HG03439 (cell line): Measurements from ENCODE around the gene KRT71.

Source experiments
- ATAC-seq: cut with Tn5 transposase; IDR thresholded peaks from one replicate; pipeline ENCODE4 v1.9.1; 2021; ENCODE audit warnings: mild to moderate bottlenecking, moderate library complexity; ENCODE audit not compliant: unreplicated experiment

KRT71 gene

DNA sequence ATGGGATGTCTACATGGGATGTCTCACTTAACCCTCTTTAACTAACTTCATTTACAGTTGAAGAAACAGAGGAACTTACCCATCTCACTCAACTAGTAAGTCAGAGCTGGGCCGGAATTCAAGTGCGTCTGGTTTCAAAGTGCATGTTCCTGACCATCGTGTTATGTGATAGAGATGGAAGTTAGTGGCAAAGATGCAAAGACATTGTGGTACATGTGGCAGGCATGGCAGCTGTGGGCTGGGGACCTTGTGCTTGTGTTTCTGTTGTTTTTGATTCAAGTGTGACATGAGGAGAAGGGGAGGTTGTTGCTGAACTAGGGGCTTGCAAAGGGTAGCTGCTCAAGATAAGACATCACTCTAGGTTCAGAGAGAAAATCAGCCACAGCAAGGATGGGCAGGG, 23.0 kb upstream of the KRT71 start:
- ATAC-seq = no peak

DNA sequence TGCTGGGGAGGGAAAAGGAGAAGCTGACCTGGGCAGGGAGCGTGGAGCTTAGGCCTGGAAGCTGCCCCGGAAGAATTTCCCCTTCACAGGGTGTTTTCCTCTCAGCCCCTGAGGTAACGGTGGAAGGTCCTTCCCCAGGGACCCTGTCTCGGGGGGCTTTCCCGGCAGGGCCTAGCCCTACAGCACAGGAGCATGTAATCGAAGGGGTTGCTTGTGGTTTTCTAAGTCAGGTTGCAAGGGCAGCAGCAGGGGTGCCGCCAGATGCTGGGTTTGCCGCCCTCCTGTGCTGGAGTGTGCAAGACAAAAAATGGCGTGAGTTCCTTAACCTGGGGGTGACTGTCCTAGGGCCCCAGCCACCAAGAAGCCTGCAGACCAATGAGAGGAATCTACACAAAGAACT, 22.3 kb upstream of the KRT71 start:
- no peak for ATAC-seq

DNA sequence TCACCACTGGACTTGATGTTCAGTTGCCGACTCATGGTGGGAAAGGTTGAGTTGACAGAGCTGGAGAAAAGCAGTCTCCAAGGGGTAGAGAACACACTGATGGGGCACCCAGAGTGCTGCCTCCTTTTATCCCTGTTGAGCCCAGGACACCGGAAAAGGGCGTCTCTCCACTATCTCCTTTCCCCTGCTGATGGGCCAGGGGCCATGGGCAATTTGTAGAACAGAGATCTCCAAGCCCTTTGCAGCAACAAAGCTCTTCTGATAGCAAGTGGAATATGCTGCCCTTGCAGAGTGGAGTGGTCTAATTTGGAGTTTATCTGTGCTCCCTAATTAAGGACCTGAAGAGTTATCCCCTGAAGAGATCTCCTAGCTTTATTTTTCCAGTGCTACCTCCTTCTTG, 20.8 kb upstream of the KRT71 start, which contains the start of gene KRT74:
Gene KRT74, minus strand, starts transcription at position 101 of the 400 bp plus-strand sequence. Its CDS starts 66 bp downstream, at position 35.
- ATAC-seq = no peak

DNA sequence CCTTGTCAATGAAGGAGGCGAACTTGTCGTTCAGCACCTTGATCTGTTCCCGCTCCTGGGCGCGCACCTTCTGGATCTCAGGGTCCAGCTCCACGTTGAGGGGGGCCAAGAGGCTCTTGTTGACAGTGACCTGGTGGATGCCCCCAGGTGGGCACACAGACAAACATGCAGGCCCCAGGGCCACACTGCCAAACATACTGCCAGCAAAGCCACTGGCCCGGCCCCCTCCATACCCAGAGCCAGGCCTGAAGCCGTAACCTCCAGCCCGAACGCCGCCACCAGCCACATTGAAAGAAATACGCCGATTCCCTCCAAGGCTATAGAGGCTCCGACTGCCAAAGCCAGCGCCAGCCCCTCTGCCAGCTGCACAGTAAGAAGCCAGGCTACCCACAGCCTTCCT, 20.4 kb upstream of the KRT71 start:
- ATAC-seq = no peak

DNA sequence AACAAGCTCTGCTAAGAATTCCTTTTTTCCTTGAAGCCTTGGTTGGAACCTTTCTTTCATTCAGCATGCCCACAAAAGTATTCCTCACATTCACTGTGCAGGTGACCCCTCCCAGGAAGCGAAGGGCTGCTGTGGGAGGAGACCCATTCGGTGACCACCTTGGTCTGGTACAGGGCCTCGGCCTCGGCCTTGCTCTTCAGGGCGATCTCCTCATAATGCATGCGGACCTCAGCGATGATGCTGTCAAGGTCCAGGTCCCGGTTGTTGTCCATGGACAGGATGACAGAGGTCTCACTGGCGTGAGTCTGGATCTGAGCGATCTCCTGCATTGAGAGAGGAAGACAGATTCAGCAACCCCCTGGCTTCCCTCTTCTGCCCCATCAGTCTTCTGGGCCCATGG, 17.6 kb upstream of the KRT71 start:
- no peak for ATAC-seq

DNA sequence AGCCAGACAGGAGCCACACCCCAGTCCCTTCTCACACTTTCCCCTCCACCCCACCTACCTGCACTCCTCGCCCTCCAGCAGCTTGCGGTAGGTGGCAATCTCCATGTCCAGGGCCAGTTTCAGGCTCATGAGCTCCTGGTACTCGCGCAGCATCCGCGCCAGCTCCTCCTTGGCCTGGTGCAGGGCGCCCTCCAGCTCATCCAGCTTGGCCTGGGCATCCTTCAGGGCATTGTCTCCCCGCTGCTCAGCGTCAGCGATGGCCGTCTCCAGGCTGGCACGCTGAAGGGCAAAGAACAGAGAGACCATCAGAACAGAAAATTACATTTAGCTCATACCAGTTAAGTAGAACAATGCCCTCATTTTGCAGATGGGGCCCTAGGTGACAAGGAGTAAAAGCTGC, 15.2 kb upstream of the KRT71 start:
- no peak for ATAC-seq

DNA sequence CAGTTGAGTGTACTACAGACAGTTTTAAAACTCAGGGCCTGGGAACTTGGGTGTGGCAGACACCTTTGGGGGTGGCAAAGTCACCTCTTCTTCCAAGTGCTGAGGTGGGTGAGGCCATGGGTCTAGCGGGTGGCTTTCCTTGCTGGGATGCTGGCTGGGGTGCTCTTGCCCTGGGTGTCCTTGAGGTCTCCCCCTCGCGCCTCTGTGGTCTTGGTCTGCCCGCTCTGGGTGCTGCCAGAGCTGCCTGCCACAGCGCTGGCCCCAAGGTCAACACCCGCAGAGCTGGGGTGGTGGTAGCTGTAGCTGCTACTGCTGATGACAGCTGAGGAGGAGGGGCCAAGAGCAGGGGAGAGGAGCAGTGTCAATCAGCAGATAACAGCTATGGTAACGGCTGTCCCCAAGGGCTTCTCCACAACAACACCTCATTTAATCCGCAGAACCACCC, 13.9 kb upstream of the KRT71 start:
- ATAC-seq = no peak

DNA sequence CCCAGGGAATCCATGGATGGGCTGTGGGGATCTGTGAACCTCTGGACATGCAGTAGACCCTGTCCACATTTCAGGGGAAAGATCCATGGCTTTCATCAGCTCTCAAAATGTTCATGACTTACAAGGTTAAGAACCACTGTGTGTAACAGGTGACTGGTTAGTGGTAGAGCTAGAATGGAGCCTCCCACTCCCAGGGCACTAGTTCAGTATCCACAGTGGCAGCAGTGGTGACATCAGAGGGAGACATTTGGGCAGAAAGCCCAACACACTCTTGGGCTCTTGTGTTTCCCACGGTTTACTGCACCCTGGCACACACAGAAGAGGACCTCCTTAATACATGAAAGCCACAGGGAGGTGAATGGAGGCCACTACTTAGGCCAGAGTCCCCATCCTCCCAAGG, 11.6 kb upstream of the KRT71 start:
- no peak for ATAC-seq

DNA sequence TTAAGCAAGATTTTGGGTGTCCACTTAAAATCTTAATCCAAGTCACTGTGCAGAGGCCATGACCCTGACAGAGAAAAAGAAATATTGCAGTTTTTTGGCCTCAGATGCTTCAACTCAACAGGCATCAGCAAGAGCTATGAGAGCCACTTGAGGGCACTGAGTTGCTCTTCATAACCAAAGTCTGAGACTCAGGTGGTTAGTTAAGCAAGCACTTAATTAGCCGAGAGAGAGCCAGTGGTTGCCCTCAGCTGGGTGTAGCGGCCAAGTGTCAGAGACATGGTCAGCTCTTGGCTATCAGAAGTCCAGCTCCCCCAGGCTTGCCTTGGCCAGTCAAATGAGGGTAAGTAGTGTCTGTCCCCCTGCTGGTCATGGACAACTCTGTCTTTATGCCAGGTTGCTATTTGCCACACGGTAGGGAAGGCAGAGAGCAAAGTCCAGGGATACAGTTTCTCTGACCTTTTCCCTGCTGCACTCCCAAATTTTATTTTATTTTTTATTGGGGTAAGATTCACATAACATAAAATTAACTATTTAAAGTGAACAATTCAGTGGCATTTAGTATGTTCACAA, 9.0 kb upstream of the KRT71 start:
- ATAC-seq = no peak

DNA sequence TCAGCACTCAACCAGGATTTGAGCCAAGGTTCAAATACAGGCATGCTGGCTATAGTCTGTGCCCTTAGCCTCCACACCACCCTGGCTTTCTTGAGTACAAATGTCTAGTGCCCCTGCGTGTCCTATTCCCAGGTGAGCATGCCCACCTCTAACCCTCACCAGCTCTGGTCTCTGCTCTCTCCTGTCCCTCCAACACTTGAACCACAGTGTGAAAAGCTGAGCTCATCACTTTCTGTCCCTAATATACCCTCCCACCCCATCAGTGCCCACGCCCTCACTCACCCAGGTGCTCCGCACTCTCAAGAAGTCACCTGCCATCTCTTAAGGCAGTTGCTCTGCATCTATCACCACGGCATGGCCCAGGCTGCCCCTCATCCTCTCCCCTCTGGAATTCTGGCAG, 7.0 kb upstream of the KRT71 start:
- no peak for ATAC-seq

DNA sequence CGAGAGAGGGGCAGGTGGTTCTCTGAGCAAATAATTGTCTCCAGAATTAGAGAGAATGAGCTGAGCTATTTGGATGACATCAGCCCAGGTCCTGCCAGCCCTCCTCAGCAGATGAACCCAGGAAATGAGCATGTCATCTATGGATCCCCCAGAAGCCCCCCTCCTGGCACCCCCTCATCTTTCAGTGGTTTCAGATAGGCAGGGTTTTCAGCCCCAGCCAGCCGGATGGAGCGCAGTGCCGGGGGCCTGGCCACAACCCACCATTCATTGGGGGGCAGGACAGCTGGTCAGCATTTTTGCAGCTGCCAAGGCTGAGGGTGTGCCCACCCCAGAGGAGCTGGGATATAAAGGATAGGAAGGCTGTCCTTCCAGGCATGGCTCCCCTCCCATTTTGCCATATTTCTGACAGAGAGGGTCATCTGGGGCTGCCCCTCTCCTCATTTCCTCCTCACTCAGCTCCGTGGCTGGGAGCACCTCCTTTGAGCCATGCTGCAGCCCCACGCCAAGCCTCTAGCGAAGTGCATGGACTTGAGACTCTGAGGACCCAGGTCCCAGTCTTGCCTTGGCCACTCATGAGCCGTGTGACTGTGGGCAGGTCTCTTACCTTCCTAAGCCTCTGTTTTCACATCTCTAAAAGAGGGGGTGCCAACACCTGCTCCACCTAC, 6.0 kb upstream of the KRT71 start:
- ATAC-seq = no peak

DNA sequence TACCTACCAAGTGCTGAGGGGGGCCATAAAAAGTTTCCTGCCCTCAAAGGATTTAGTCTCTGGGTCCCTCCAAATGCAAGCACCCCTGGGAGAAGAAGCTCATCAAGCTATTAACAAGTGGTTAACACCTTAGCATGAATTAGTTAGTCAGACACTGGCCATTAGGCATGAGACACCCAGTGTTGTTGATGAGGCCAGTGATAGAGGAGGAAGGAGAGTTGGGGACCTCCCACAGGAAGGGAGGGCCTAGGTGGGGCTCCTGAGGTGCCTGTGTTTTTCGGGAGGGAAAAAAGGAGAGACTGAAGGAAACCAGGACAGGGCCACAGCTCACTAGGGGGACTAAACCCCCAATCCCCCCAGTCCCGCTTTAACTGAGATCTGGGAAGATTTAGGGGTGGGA, 4.5 kb upstream of the KRT71 start:
- no peak for ATAC-seq

DNA sequence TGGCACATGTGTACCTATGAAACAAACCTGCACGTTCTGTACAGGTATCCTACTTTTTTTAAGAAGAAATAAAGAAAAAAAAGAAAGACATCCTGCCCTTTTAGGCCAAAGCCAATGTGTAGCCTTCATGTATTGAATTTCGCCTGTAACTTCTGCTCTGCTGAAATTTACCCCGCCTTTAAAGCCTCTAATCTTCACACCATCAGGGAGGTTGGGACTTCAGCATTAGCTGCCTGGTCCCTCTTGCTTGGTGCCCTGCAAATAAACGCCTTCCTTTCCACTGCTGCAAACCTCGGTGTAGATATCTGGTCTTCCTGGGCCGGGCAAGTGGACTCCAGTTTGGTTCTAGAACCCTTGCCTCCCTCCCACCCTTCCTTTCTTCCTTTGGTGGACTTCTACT, 2.6 kb upstream of the KRT71 start:
- ATAC-seq = no peak

DNA sequence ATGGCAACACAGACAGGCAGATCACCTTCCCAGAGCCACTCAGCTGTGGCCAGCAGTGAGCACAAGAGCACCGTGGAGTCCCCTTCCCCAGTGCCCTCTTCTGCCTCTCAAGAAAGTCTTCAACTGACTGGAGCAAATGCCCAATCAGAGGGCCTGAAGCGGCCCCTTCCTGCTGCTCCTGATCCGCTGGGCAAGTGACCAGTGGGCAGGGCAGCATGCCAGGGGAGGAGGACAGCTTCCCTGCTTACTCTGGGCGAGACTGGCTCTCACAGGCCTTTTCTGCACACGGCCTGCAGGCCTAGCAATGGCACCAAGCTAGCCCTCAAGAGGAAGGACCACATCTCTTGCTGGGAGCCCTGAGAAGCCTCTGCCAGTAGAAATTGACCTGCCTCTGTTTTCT, 890 bp downstream of the KRT71 start:
- no peak for ATAC-seq

DNA sequence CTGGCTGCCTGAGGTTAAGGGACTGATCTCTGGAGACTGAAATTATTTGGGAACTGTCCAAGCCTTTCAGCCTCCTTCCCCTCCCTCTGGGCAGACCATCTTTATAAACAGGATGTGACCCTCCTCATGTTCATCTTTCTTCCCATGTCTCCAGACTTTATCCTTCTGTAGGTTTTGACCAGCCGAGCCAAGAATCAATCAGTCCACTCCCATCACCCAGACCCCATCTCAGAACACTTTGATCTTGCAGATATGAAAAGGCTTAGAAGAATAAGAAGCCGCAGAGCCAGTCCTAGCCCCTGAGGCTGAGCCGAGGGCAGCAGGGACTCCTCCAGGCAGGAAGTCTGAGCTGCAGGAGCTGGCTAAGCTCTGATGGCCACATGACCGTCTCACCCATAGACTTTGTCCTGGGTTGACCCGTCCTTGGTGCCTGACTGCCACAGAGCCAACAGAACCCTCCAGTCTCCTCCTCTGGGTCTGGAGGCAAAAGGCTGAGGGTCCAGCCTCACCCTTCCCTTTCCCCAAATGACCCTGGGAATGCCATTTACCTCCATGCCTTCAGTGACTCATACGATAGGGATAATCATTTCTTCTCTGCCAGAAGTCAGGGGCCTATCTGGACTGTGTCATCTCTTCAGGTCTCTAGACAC, 1.6 kb downstream of the KRT71 start:
- no peak for ATAC-seq

DNA sequence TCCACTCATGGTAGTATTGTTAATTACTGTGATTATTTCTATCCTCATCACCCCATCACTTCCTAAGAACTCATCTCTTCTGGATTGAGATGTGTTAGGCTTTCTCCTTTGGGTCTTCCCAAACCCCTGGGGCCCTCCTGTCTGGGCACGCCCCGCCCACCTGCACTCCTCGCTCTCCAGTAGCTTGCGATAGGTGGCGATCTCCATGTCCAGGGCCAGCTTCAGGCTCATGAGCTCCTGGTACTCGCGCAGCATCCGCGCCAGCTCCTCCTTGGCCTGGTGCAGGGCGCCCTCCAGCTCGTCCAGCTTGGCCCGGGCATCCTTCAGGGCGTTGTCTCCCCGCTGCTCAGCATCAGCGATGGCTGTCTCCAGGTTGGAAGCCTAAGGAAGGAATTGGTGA, 6.8 kb downstream of the KRT71 start:
- no peak for ATAC-seq

DNA sequence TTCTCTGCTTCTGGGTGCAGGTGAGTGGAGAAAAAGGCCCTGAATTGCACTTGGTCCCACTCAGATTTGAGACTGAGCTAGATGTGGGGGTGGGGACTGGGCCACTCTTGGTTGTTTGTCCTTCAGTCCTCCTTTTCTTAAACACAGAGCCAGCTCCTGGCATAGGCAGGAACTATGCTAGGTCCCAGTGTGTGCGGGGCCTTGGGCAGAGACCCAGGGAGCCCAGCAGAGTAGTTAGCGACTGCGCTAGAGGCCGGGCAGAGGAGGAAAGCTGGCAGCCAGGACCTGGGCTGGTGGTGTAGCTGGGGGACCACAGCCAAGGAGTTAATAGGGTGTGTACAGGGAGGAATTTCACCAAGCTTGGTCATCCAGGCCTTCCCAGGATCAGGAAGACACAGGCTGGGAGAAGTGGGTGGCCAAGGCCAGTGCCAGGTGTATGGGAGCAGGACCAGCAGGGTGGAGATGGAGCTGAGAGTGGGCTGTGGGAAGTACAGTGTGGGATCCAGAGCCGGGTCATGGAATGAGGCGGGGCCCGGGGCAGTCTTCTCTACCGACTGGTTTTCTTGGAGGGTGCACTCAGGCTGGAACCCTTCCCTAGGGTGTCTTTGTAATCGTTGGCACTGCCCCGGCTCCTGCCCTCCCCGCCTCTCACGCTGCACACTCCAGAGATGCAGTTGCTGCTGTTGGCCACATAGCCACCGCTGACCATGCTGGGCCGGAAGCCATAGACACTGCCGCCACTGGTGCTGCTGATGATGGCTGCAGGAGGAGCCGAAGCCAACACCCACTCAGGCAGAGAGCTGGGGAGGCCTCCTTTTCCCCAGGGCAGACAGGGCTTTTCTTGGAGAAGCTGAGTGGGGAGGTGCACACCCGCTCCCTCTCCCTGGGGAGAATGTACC, 8.7 kb downstream of the KRT71 start:
- ATAC-seq = no peak

DNA sequence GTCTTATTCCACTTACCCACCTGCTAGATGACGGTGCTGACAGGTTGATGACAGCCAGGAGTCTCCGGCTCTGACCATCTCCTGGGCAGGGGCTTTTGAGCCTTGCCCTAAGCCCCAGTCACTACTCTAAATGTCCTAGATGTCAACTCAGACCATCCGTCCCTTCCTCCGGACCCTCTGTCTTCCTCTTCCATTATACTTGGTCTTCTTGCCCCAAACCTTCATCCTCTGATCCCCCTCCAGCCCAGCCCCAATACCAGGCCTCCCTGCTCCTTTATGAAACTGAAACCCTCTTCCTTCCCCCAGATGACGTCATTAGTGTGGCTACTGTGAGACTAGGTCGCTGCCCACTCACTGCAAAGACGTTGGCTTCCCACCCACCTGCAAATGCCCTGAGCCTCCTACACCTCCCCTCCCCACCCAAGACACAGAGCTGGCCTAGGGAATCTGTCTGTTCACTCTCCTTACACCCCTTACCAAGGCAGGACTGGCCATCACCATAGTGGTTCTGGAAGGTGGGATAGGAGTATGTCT, 10.1 kb downstream of the KRT71 start:
- no peak for ATAC-seq

DNA sequence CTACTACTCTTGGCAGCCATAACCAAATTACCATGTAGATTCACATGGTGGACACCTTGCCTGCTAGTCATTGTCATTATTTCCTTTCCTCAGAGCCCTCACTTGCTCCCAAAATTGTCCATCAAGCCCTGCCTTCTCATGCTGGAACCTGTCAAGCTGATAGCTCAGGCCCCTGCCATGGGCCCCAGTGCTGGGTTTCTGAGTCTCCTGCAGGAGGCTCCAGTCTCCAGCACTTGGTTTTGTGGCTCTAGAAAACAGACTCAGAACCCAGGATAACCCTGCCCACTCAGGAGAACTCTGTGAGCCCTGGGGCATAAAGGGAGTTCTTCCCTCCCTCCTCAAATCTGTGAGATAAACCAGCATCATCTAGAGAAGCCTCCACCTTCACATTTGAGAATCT, 10.8 kb downstream of the KRT71 start:
- no peak for ATAC-seq

DNA sequence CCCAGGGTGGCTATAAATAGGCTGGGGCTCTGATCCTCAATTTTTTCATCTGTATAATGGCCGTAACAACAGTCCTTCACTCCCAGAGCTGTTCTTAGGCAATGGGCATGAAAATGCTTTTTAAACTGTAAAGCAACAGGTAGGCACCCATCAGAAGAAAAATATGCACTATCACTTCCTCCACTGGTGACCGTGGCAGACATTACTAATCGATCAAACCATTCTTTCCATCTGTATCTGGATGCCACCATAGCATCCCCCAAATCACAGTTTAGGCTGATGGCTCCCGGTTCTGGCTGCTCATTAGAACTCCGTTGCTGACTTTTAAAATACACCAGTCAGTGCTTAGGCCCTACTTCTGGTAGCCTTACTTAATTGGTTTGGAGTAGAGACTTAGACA, 11.2 kb downstream of the KRT71 start:
- no peak for ATAC-seq

DNA sequence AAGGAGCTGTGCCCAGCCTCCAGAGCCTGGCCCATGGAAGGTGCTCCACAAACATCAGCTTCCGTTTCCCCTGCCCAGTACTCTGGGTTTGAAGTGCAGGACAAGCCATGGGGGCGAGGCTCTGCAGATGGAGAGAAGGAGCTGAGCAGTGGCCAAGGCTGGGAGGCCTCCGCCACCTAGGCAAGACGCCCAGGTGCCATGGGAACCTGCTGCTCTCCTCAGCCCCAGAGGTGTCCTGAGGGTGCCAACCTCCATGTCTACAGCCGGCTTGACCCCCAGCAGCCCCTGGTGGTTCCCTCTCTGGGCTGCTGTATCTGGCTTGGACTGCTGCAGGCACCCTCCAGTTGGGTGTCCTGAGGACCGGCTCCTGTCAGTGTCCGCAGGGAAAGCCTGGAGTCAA, 12.4 kb downstream of the KRT71 start:
- no peak for ATAC-seq
